DOHH2 (cell line): ENCODE measurements around the gene SPATC1L.
"Not testable (repeated sequence)": the region's sequence is repeated elsewhere in the genome, so short reads cannot be mapped to it uniquely, and the experiment has no call there.

Source experiments
- CTCF ChIP-seq: fragments of 200-600 bp; sonication (generic); IDR thresholded peaks from one replicate; pipeline ENCODE4 v1.5.1; 2014; ENCODE audit warnings: antibody characterized with exemption, mild to moderate bottlenecking, low read depth, low read length; ENCODE audit not compliant: poor library complexity, severe bottlenecking
- EZH2phosphoT487 ChIP-seq: fragments of 200-600 bp; sonication (generic); IDR thresholded peaks from 2 replicates; pipeline ENCODE4 v1.6.1; 2017; ENCODE audit warnings: borderline replicate concordance, mild to moderate bottlenecking, antibody characterized with exemption, low read length, moderate library complexity, mixed read lengths

- not testable (repeated sequence) for TF ChIP-seq CTCF, EZH2phosphoT487
Measured at GRCh38 chr21:46140352-46141003, 43.8 kb downstream of the SPATC1L start.
